Measurements from ENCODE around the gene ACAP2. TPM values are rescaled to one million over a fixed set of nuclear protein-coding genes. Genes with fewer than 3 reads are reported as not detected.

Gene ACAP2
- polyA plus RNA-seq, 3 donors = 41.5 to 96.5 (median 71.6) TPM

GRCh38 chr3:195425849-195426248 is 17.0 kb downstream of the ACAP2 start:
- WGBS (ENCODE audit: insufficient coverage) = 46% methylated on average over 3 of the region's 3 CpGs
- no peak for DNase-seq

GRCh38 chr3:195423818-195424217 is 19.0 kb downstream of the ACAP2 start:
- no peak for TF ChIP-seq CTCF (IDR thresholded peaks at IDR 0.05)
- no peak overlapping the region for H3K27ac ChIP-seq (ENCODE audit: low read depth in 1 of 2, low read length in 2 of 2)
- peaks cover 0 to 2% of the 10 kb centered on the region in 2 donors for H3K36me3 ChIP-seq (replicated peaks in 1 of 2; ENCODE audit: control insufficient read depth in 1 of 2, insufficient read depth in 2 of 2, low read length in 2 of 2)
- H3K9me3 Mint-ChIP-seq = peaks cover 0 to 7% (median 0%) of the 10 kb centered on the region in 7 donors
- H3K36me3 Mint-ChIP-seq = no peaks in the 10 kb centered on the region
- no CpG with 5 or more reads among the region's 2 CpGs for WGBS (ENCODE audit: insufficient coverage)
- DNase-seq = no peak
- peaks cover 100% of the 10 kb centered on the region for H3K79me2 ChIP-seq (ENCODE audit: insufficient read depth, low read length)
- H3K9ac ChIP-seq (ENCODE audit: insufficient read depth, low read length, poor library complexity, severe bottlenecking) = no peak overlapping the region
- no peaks in the 10 kb centered on the region for H3K9me3 ChIP-seq (replicated peaks in 1 of 2; ENCODE audit: control insufficient read depth in 1 of 2, insufficient read depth in 1 of 2, low read length in 2 of 2)
- no peaks in the 10 kb centered on the region for H3K27me3 ChIP-seq (ENCODE audit: control insufficient read depth in 2 of 2, insufficient read depth in 2 of 2, low read length in 2 of 2)
- H3K4me2 ChIP-seq (replicated peaks; ENCODE audit: extremely low read depth, low read length, poor library complexity, severe bottlenecking) = no peak overlapping the region
- peaks cover 21 to 27% of the 10 kb centered on the region in 2 donors for H3K4me1 ChIP-seq (ENCODE audit: control insufficient read depth in 1 of 2, insufficient read depth in 2 of 2, low read length in 2 of 2)
- peaks cover 99% of the 10 kb centered on the region for H4K20me1 ChIP-seq (ENCODE audit: insufficient read depth, low read length)
- H3K27me3 Mint-ChIP-seq (ENCODE audit: low read depth in 3 of 3) = no peaks in the 10 kb centered on the region
- peaks cover 47% of the 10 kb centered on the region for H3K4me1 Mint-ChIP-seq
- no peak overlapping the region for H2AFZ ChIP-seq (ENCODE audit: insufficient read depth, low read depth, low read length, poor library complexity, severe bottlenecking)
- intact Hi-C loops (cut with micrococcal nuclease) = no loop called here
- peak overlapping the region in 1 of 7 donors; percentile 41 for H3K27ac Mint-ChIP-seq
- H3K4me3 Mint-ChIP-seq = no peak overlapping the region
- H3K4me3 ChIP-seq (replicated peaks in 1 of 3; ENCODE audit: low read depth in 2 of 3, low read length in 3 of 3) = no peak overlapping the region

More at GRCh38 chr3:195425849-195426248, 17.0 kb downstream of the ACAP2 start:
- Histone ChIP-seq H3K27ac (ENCODE audit: low read depth in 1 of 2, low read length in 2 of 2) (peak overlapping the region in 1 of 2 donors; percentile 44), H3K79me2 (ENCODE audit: insufficient read depth, low read length) (peaks cover 100% of the 10 kb centered on the region), H3K36me3 (replicated peaks in 1 of 2; ENCODE audit: control insufficient read depth in 1 of 2, insufficient read depth in 2 of 2, low read length in 2 of 2) (peaks cover 0 to 7% of the 10 kb centered on the region in 2 donors), H3K4me2 (replicated peaks; ENCODE audit: extremely low read depth, low read length, poor library complexity, severe bottlenecking) (peak overlapping the region; percentile 18), H3K27me3 (ENCODE audit: control insufficient read depth in 2 of 2, insufficient read depth in 2 of 2, low read length in 2 of 2) (no peaks in the 10 kb centered on the region), H3K9me3 (replicated peaks in 1 of 2; ENCODE audit: control insufficient read depth in 1 of 2, insufficient read depth in 1 of 2, low read length in 2 of 2) (no peaks in the 10 kb centered on the region), H2AFZ (ENCODE audit: insufficient read depth, low read depth, low read length, poor library complexity, severe bottlenecking) (no peak overlapping the region), H4K20me1 (ENCODE audit: insufficient read depth, low read length) (peaks cover 99% of the 10 kb centered on the region), H3K4me3 (replicated peaks in 1 of 3; ENCODE audit: low read depth in 2 of 3, low read length in 3 of 3) (no peak overlapping the region), H3K4me1 (ENCODE audit: control insufficient read depth in 1 of 2, insufficient read depth in 2 of 2, low read length in 2 of 2) (peaks cover 14 to 16% of the 10 kb centered on the region in 2 donors), H3K9ac (ENCODE audit: insufficient read depth, low read length, poor library complexity, severe bottlenecking) (no peak overlapping the region)
- intact Hi-C loops (cut with micrococcal nuclease) = no loop called here
- peaks cover 0 to 5% of the 10 kb centered on the region in 2 donors for H3K36me3 Mint-ChIP-seq
- no peak for TF ChIP-seq CTCF (IDR thresholded peaks at IDR 0.05)
- H3K4me3 Mint-ChIP-seq = no peak overlapping the region
- peaks cover 38% of the 10 kb centered on the region for H3K4me1 Mint-ChIP-seq
- no peaks in the 10 kb centered on the region for H3K27me3 Mint-ChIP-seq (ENCODE audit: low read depth in 3 of 3)
- peaks cover 0 to 4% (median 0%) of the 10 kb centered on the region in 7 donors for H3K9me3 Mint-ChIP-seq
- H3K27ac Mint-ChIP-seq = peak overlapping the region in 4 of 7 donors; percentile 9 to 67 (median 41)
